Trophoblast cell (in vitro differentiated cells and primary cell): ENCODE data around the gene RBM19.

Experiments
- DNase-seq, 2 donors: peaks; one replicate each; pipeline ENCODE4 v3.0.0-alpha.2; 2016
- H2AFZ ChIP-seq: 2 replicates; pipeline ENCODE4 v1.6.1; 2013; ENCODE audit warnings: low read length, moderate library complexity, mild to moderate bottlenecking; ENCODE audit not compliant: insufficient read depth, poor library complexity
- H2AK5ac ChIP-seq: 2 replicates; pipeline ENCODE4 v1.6.1; 2013; ENCODE audit warnings: mild to moderate bottlenecking, low read length
- H2BK120ac ChIP-seq: 2 replicates; pipeline ENCODE4 v1.6.1; 2013; ENCODE audit warnings: low read length, mild to moderate bottlenecking, moderate library complexity; ENCODE audit not compliant: insufficient read depth, poor library complexity
- H2BK12ac ChIP-seq: 2 replicates; pipeline ENCODE4 v1.6.1; 2013; ENCODE audit warnings: mild to moderate bottlenecking, low read length, moderate library complexity
- H2BK5ac ChIP-seq: 2 replicates; pipeline ENCODE4 v1.6.1; 2013; ENCODE audit warnings: low read length, low read depth, moderate library complexity, mild to moderate bottlenecking; ENCODE audit not compliant: poor library complexity
- H3K14ac ChIP-seq: 2 replicates; pipeline ENCODE4 v1.6.1; 2013; ENCODE audit warnings: mild to moderate bottlenecking, low read length
- H3K18ac ChIP-seq: 2 replicates; pipeline ENCODE4 v1.6.1; 2013; ENCODE audit warnings: mild to moderate bottlenecking, low read length
- H3K23ac ChIP-seq: 2 replicates; pipeline ENCODE4 v1.6.1; 2013; ENCODE audit warnings: low read length
- H3K27ac ChIP-seq: 2 replicates; pipeline ENCODE4 v1.5.1; 2013; ENCODE audit warnings: low read depth, mild to moderate bottlenecking, inconsistent platforms, low read length, moderate library complexity
- H3K27me3 ChIP-seq: 2 replicates; pipeline ENCODE4 v1.6.1; 2013; ENCODE audit warnings: inconsistent platforms, mild to moderate bottlenecking, low read length, moderate library complexity; ENCODE audit not compliant: insufficient read depth
- H3K36me3 ChIP-seq, 2 experiments: 1 replicate in 1 of 2; 2 replicates in 1 of 2; pipeline ENCODE4 v1.6.1; 2013; ENCODE audit warnings: low read length in 2 of 2, mild to moderate bottlenecking in 2 of 2, moderate library complexity in 1 of 2; ENCODE audit not compliant: insufficient read depth in 2 of 2, control insufficient read depth in 1 of 2
- H3K4ac ChIP-seq: 2 replicates; pipeline ENCODE4 v1.6.1; 2013; ENCODE audit warnings: low read depth, mild to moderate bottlenecking, low read length, moderate library complexity
- H3K4me1 ChIP-seq, 2 experiments: 1 replicate in 1 of 2; 2 replicates in 1 of 2; pipeline ENCODE4 v1.6.1; 2013; ENCODE audit warnings: low read length in 2 of 2, mild to moderate bottlenecking in 2 of 2, moderate library complexity in 1 of 2; ENCODE audit not compliant: insufficient read depth in 2 of 2, control insufficient read depth in 1 of 2
- H3K4me2 ChIP-seq: 2 replicates; pipeline ENCODE4 v1.6.1; 2013; ENCODE audit warnings: inconsistent platforms, mild to moderate bottlenecking, low read length, moderate library complexity
- H3K4me3 ChIP-seq: 2 replicates; pipeline ENCODE4 v1.5.1; 2013; ENCODE audit warnings: mild to moderate bottlenecking, low read depth, low read length, inconsistent platforms
- H3K79me1 ChIP-seq: one replicate; pipeline ENCODE4 v1.6.1; 2013; ENCODE audit warnings: low read length
- H3K79me2 ChIP-seq: 2 replicates; pipeline ENCODE4 v1.6.1; 2013; ENCODE audit warnings: low read length, mild to moderate bottlenecking; ENCODE audit not compliant: control insufficient read depth, insufficient read depth, poor library complexity
- H3K9ac ChIP-seq: 2 replicates; pipeline ENCODE4 v1.6.1; 2013; ENCODE audit warnings: mild to moderate bottlenecking, low read length
- H3K9me3 ChIP-seq: 2 replicates; pipeline ENCODE4 v1.6.1; 2013; ENCODE audit warnings: low read depth, mild to moderate bottlenecking, control low read depth, inconsistent platforms, low read length; ENCODE audit not compliant: insufficient read depth
- H4K12ac ChIP-seq: 2 replicates; pipeline ENCODE4 v1.6.1; 2013; ENCODE audit warnings: low read depth, mild to moderate bottlenecking, low read length, moderate library complexity
- H4K8ac ChIP-seq: 2 replicates; pipeline ENCODE4 v1.6.1; 2013; ENCODE audit warnings: low read depth, mild to moderate bottlenecking, low read length, moderate library complexity
- H4K91ac ChIP-seq: one replicate; pipeline ENCODE4 v1.6.1; 2013; ENCODE audit warnings: low read depth, mild to moderate bottlenecking, low read length, moderate library complexity
- WGBS: extraction: QIAGEN DNeasy Blood & Tissue Kit; methylation state at CpG from one replicate; pipeline ENCODE4 v1.1.7; 2013; ENCODE audit warnings: missing lambda C conversion rate; ENCODE audit not compliant: insufficient read length, insufficient coverage; ENCODE audit errors: extremely low coverage; 5-methylcytosine and 5-hydroxymethylcytosine counted together

The RBM19 gene

GRCh38 chr12:113781415-113782198, 184.5 kb downstream of the RBM19 start:
- no peak overlapping the region for H3K4me2 ChIP-seq
- no peak overlapping the region for H2AK5ac ChIP-seq

GRCh38 chr12:113779774-113780173, 186.4 kb downstream of the RBM19 start:
- no peaks in the 10 kb centered on the region for H3K36me3 ChIP-seq
- H4K91ac ChIP-seq = no peak overlapping the region
- H3K4me1 ChIP-seq = no peaks in the 10 kb centered on the region
- H4K12ac ChIP-seq = no peak overlapping the region
- H3K9ac ChIP-seq = no peak overlapping the region
- no peak overlapping the region for H3K4ac ChIP-seq
- no peak overlapping the region for H3K27ac ChIP-seq
- DNase-seq = no peak
- H3K79me1 ChIP-seq = no peaks in the 10 kb centered on the region
- no peak overlapping the region for H3K14ac ChIP-seq
- H4K8ac ChIP-seq = no peak overlapping the region
- peak overlapping the region; percentile 43 for H3K23ac ChIP-seq
- no peak overlapping the region for H2AK5ac ChIP-seq
- no peak overlapping the region for H3K18ac ChIP-seq
- H3K4me2 ChIP-seq = no peak overlapping the region
- H2BK5ac ChIP-seq = no peak overlapping the region
- no peak overlapping the region for H3K4me3 ChIP-seq
- no peaks in the 10 kb centered on the region for H3K79me2 ChIP-seq
- H3K27me3 ChIP-seq = no peaks in the 10 kb centered on the region
- no CpG with 5 or more reads among the region's 2 CpGs for WGBS
- no peak overlapping the region for H2BK12ac ChIP-seq
- H2AFZ ChIP-seq = no peak overlapping the region
- H3K9me3 ChIP-seq = no peaks in the 10 kb centered on the region
- no peak overlapping the region for H2BK120ac ChIP-seq

More at GRCh38 chr12:113781415-113782198, 184.5 kb downstream of the RBM19 start:
- H3K27ac ChIP-seq = no peak overlapping the region
- no peak overlapping the region for H3K4ac ChIP-seq
- no peaks in the 10 kb centered on the region for H3K36me3 ChIP-seq
- no peaks in the 10 kb centered on the region for H3K79me1 ChIP-seq
- H3K9ac ChIP-seq = no peak overlapping the region
- no peaks in the 10 kb centered on the region for H3K27me3 ChIP-seq
- no peak overlapping the region for H2BK12ac ChIP-seq
- no peak overlapping the region for H2BK5ac ChIP-seq
- no peak overlapping the region for H3K4me3 ChIP-seq
- no peak overlapping the region for H2AFZ ChIP-seq
- no peak overlapping the region for H2BK120ac ChIP-seq
- WGBS = no CpG with 5 or more reads among the region's 10 CpGs
- H4K91ac ChIP-seq = no peak overlapping the region
- no peak for DNase-seq
- H3K23ac ChIP-seq = no peak overlapping the region
- H4K12ac ChIP-seq = no peak overlapping the region
- no peak overlapping the region for H3K18ac ChIP-seq
- no peak overlapping the region for H3K14ac ChIP-seq
- no peaks in the 10 kb centered on the region for H3K4me1 ChIP-seq
- H3K79me2 ChIP-seq = no peaks in the 10 kb centered on the region
- H4K8ac ChIP-seq = no peak overlapping the region
- no peaks in the 10 kb centered on the region for H3K9me3 ChIP-seq

- H3K79me1 ChIP-seq = no peaks in the 10 kb centered on the region
- no peak overlapping the region for H2BK12ac ChIP-seq
- H4K12ac ChIP-seq = no peak overlapping the region
- no peak overlapping the region for H3K4me2 ChIP-seq
- H3K23ac ChIP-seq = no peak overlapping the region
- H3K27me3 ChIP-seq = no peaks in the 10 kb centered on the region
- H3K4me1 ChIP-seq = no peaks in the 10 kb centered on the region
- H3K79me2 ChIP-seq = no peaks in the 10 kb centered on the region
- H2BK120ac ChIP-seq = no peak overlapping the region
- no peak overlapping the region for H4K91ac ChIP-seq
- no peak overlapping the region for H2AK5ac ChIP-seq
- H3K4ac ChIP-seq = no peak overlapping the region
- H3K14ac ChIP-seq = no peak overlapping the region
- H3K9me3 ChIP-seq = no peaks in the 10 kb centered on the region
- H3K4me3 ChIP-seq = no peak overlapping the region
- H4K8ac ChIP-seq = no peak overlapping the region
- H3K18ac ChIP-seq = no peak overlapping the region
- no peak overlapping the region for H3K9ac ChIP-seq
- H2BK5ac ChIP-seq = no peak overlapping the region
- WGBS = no CpG with 5 or more reads among the region's 12 CpGs
- no peak overlapping the region for H3K27ac ChIP-seq
- peak in 1 of 2 donors; percentile 23 for DNase-seq
- no peaks in the 10 kb centered on the region for H3K36me3 ChIP-seq
- H2AFZ ChIP-seq = no peak overlapping the region
Measured at GRCh38 chr12:113778432-113779132, 187.5 kb downstream of the RBM19 start.

GRCh38 chr12:113777751-113778150, 188.4 kb downstream of the RBM19 start:
- Histone ChIP-seq H3K14ac (no peak overlapping the region), H4K12ac (no peak overlapping the region), H4K8ac (no peak overlapping the region), H3K23ac (no peak overlapping the region), H2AFZ (no peak overlapping the region), H3K9me3 (no peaks in the 10 kb centered on the region), H2BK5ac (no peak overlapping the region), H3K79me2 (no peaks in the 10 kb centered on the region), H3K4me1 (no peaks in the 10 kb centered on the region), H3K4me3 (no peak overlapping the region), H3K27ac (no peak overlapping the region), H3K4ac (no peak overlapping the region), H2BK12ac (no peak overlapping the region), H3K36me3 (no peaks in the 10 kb centered on the region), H3K4me2 (no peak overlapping the region), H3K27me3 (no peaks in the 10 kb centered on the region), H3K79me1 (no peaks in the 10 kb centered on the region), H4K91ac (no peak overlapping the region), H3K18ac (no peak overlapping the region), H3K9ac (no peak overlapping the region), H2AK5ac (no peak overlapping the region), H2BK120ac (no peak overlapping the region)
- WGBS = no CpG with 5 or more reads among the region's 2 CpGs
- DNase-seq = peak; percentile 36 to 58
